ENCODE measurements around the gene DTX3. TPM values are rescaled to one million over a fixed set of nuclear protein-coding genes. Genes with fewer than 3 reads are reported as not detected.
A peak's percentile ranks its signal among the peaks of the same experiment; 100 is the strongest.

DTX3 gene
- total and polyA plus RNA-seq, 2 experiments from 2014 or later: 22.8 to 46.6 TPM

DNA sequence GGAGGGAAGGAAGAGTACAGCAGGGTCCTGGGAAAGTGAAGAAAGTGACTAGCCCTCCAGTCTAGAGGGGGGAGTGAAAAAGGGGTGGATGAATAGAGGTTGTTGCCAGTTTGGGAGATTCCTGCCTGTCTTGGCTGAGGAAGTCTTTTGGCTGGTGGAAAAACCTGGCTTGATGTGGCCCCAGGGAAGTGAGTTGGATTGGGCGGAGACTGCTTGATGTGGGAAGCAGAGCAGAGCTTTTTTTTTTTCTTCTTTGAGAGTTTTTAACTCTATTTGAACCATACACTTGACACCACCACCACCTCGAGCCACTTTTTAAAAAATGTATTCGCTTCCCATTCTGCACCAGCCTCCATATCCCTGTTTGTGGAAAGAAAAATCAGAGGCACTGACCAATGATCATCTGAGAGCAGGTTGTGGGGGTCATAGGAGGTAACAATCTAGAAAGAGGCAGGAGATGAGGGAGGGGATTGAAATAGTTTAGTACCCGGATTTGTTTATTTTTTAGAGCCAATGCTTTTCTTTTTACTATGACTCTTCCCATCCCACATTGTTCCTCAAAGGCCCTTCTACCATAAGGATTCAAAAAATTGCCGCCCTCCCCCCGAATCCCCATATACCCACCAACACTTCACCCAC is 690 bp upstream of the DTX3 start:
- peak overlapping the region; percentile 87 for H3K4me3 Mint-ChIP-seq

DNA sequence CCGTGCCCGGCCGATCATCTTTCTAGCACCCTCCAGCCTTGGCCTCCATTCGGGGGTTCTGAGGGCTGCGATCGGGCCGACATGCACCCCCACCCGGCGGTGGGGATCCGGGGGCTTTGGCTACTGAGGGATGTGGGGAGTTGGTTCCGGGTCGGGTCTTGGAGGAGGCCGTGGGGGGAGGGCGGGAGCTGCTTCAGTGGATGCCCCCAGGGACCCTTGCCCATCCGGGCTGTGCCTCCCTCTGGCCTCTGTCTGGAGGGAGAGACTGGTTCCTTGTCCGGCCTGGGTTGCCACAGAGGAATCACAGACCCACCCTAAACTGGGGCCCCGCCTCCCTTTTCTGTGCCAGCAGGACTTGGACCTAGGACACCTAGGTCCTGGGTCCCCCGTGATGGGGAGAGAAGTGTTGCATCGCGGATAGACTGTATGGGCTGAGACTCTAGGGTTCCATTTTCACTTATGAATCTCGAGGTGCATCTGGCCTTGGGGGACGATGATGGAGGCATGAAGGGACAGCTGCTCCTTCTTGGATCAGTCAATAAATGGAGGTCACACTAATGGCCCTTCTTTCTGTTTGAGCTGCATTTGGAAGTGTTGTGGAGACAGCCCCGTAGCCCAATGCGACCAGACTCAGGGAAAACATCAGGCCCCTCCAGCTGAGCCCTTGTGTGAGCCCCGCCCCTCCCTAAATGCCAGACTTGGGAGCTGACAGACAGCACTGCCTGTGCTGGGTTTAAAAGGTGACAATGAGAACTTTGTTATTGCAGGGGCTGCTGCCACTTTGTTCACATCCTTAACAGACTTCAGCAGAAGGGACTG is 577 bp downstream of the DTX3 start:
- DNase-seq (ENCODE audit: low spot score) (peak; percentile 41), ATAC-seq (peak; percentile 12)
- peak overlapping the region; percentile 87 for H3K4me3 Mint-ChIP-seq
- Histone ChIP-seq H3K4me3 (peak overlapping the region; percentile 93), H3K27me3 (ENCODE audit: insufficient read depth) (peaks cover 17% of the 10 kb centered on the region), H3K4me2 (peak overlapping the region; percentile 96), H3K4me1 (ENCODE audit: insufficient read depth) (peaks cover 31% of the 10 kb centered on the region), H3F3A (replicated peaks; ENCODE audit: low read depth) (peaks cover 9% of the 10 kb centered on the region; the same call in 1 of the 2 replicates), H3K36me3 (ENCODE audit: insufficient read depth) (peaks cover 12% of the 10 kb centered on the region), H2AFZ (peak overlapping the region; percentile 47), H3K79me2 (replicated peaks; ENCODE audit: insufficient read depth) (peaks cover 12% of the 10 kb centered on the region), H3K27ac (ENCODE audit: low read depth) (no peak overlapping the region), H3K9me2 (ENCODE audit: insufficient read depth) (no peaks in the 10 kb centered on the region), H4K20me1 (replicated peaks; ENCODE audit: insufficient read depth) (no peaks in the 10 kb centered on the region; the same call in 1 of the 2 replicates)
- H3K36me3 Mint-ChIP-seq (ENCODE audit: low read depth): peaks cover 38% of the 10 kb centered on the region
- H3K9me3 Mint-ChIP-seq: no peaks in the 10 kb centered on the region
- TF ChIP-seq POLR2AphosphoS5 (IDR thresholded peaks at IDR 0.05; ENCODE audit: low read depth) (peak; percentile 33; the same call in 1 of the 2 replicates), ZNF114 (CRISPR knock-in tag; IDR thresholded peaks at IDR 0.05) (no peak)
- H3K4me1 Mint-ChIP-seq: peaks cover 47% of the 10 kb centered on the region
- H3K27me3 Mint-ChIP-seq (ENCODE audit: insufficient read depth, low read depth, poor library complexity): peaks cover 28% of the 10 kb centered on the region
- peak overlapping the region; percentile 22; the same call in 1 of the 2 replicates for H3K27ac Mint-ChIP-seq

More for the DNA sequence above, 690 bp upstream of the DTX3 start:
- peaks cover 38% of the 10 kb centered on the region for H3K4me1 Mint-ChIP-seq
- DNase-seq (ENCODE audit: low spot score) (peak; percentile 75), ATAC-seq (peak; percentile 52)
- Histone ChIP-seq H2AFZ (peak overlapping the region; percentile 97), H4K20me1 (replicated peaks; ENCODE audit: insufficient read depth) (no peaks in the 10 kb centered on the region; the same call in none of the 2 replicates), H3K4me3 (peak overlapping the region; percentile 93), H3K9me2 (ENCODE audit: insufficient read depth) (no peaks in the 10 kb centered on the region), H3K4me2 (peak overlapping the region; percentile 96), H3K27me3 (ENCODE audit: insufficient read depth) (0 out of 2 replicates have a peak, but pooled peaks cover 6% of the 10 kb centered on the region), H3K36me3 (ENCODE audit: insufficient read depth) (peaks cover 16% of the 10 kb centered on the region), H3K27ac (ENCODE audit: low read depth) (peak overlapping the region; percentile 48; the same call in 1 of the 2 replicates), H3K4me1 (ENCODE audit: insufficient read depth) (peaks cover 24% of the 10 kb centered on the region), H3F3A (replicated peaks; ENCODE audit: low read depth) (peaks cover 5% of the 10 kb centered on the region; the same call in 1 of the 2 replicates), H3K79me2 (replicated peaks; ENCODE audit: insufficient read depth) (peaks cover 12% of the 10 kb centered on the region)
- no peak for TF ChIP-seq NANOG (IDR thresholded peaks at IDR 0.05; ENCODE audit: borderline replicate concordance)
- TF ChIP-seq POLR2AphosphoS5 (IDR thresholded peaks at IDR 0.05; ENCODE audit: low read depth): no peak
- H3K9me3 Mint-ChIP-seq: no peaks in the 10 kb centered on the region
- H3K27ac Mint-ChIP-seq: peak overlapping the region; percentile 88
- H3K27me3 Mint-ChIP-seq (ENCODE audit: insufficient read depth, low read depth, poor library complexity): peaks cover 23% of the 10 kb centered on the region
- peaks cover 38% of the 10 kb centered on the region for H3K36me3 Mint-ChIP-seq (ENCODE audit: low read depth)

DNA sequence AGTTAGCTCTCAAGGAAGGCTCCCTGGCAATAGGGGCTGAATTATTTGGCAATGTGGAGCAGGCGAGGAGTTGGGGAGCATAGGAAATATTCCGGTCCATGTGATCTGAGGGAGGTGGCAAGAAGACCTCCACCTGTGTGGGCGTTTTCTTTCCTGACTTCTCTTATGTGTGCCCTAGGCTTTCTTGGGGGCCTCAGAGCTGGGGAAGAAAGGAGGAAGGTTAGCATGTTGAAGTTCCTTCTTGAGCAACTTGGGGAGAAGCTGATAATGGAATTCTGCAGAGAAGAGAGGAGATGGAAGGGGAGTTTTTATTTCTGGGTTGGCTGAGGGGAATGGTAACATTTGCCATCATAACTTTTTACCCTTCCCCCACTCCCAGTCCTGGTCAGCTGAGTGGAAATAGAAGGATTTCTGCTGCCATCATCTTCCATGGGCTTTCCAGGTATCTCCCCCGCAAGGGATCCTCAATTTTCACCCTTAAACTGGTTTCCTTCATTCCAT is 1.2 kb downstream of the DTX3 start:
- peaks cover 33% of the 10 kb centered on the region for H3K36me3 Mint-ChIP-seq (ENCODE audit: low read depth)
- no peak overlapping the region for H3K27ac Mint-ChIP-seq
- peak overlapping the region; percentile 87 for H3K4me3 Mint-ChIP-seq
- TF ChIP-seq CREB1 (CRISPR knock-in tag; IDR thresholded peaks at IDR 0.05; ENCODE audit: low read depth): no peak
- TF ChIP-seq, protein P1, sequence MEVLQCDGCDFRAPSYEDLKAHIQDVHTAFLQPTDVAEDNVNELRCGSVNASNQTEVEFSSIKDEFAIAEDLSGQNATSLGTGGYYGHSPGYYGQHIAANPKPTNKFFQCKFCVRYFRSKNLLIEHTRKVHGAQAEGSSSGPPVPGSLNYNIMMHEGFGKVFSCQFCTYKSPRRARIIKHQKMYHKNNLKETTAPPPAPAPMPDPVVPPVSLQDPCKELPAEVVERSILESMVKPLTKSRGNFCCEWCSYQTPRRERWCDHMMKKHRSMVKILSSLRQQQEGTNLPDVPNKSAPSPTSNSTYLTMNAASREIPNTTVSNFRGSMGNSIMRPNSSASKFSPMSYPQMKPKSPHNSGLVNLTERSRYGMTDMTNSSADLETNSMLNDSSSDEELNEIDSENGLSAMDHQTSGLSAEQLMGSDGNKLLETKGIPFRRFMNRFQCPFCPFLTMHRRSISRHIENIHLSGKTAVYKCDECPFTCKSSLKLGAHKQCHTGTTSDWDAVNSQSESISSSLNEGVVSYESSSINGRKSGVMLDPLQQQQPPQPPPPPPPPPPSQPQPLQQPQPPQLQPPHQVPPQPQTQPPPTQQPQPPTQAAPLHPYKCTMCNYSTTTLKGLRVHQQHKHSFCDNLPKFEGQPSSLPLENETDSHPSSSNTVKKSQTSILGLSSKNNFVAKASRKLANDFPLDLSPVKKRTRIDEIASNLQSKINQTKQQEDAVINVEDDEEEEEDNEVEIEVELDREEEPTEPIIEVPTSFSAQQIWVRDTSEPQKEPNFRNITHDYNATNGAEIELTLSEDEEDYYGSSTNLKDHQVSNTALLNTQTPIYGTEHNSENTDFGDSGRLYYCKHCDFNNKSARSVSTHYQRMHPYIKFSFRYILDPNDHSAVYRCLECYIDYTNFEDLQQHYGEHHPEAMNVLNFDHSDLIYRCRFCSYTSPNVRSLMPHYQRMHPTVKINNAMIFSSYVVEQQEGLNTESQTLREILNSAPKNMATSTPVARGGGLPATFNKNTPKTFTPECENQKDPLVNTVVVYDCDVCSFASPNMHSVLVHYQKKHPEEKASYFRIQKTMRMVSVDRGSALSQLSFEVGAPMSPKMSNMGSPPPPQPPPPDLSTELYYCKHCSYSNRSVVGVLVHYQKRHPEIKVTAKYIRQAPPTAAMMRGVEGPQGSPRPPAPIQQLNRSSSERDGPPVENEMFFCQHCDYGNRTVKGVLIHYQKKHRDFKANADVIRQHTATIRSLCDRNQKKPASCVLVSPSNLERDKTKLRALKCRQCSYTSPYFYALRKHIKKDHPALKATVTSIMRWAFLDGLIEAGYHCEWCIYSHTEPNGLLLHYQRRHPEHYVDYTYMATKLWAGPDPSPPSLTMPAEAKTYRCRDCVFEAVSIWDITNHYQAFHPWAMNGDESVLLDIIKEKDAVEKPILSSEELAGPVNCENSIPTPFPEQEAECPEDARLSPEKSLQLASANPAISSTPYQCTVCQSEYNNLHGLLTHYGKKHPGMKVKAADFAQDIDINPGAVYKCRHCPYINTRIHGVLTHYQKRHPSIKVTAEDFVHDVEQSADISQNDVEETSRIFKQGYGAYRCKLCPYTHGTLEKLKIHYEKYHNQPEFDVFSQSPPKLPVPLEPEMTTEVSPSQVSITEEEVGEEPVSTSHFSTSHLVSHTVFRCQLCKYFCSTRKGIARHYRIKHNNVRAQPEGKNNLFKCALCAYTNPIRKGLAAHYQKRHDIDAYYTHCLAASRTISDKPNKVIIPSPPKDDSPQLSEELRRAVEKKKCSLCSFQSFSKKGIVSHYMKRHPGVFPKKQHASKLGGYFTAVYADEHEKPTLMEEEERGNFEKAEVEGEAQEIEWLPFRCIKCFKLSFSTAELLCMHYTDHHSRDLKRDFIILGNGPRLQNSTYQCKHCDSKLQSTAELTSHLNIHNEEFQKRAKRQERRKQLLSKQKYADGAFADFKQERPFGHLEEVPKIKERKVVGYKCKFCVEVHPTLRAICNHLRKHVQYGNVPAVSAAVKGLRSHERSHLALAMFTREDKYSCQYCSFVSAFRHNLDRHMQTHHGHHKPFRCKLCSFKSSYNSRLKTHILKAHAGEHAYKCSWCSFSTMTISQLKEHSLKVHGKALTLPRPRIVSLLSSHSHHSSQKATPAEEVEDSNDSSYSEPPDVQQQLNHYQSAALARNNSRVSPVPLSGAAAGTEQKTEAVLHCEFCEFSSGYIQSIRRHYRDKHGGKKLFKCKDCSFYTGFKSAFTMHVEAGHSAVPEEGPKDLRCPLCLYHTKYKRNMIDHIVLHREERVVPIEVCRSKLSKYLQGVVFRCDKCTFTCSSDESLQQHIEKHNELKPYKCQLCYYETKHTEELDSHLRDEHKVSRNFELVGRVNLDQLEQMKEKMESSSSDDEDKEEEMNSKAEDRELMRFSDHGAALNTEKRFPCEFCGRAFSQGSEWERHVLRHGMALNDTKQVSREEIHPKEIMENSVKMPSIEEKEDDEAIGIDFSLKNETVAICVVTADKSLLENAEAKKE (CRISPR knock-in tag; IDR thresholded peaks at IDR 0.05): no peak
- no peak for TF ChIP-seq NANOG (IDR thresholded peaks at IDR 0.05; ENCODE audit: borderline replicate concordance)
- TF ChIP-seq STAT1 (IDR thresholded peaks at IDR 0.05; ENCODE audit: unreplicated experiment): no peak
- TF ChIP-seq ZNF114 (CRISPR knock-in tag; IDR thresholded peaks at IDR 0.05): no peak

More for the DNA sequence above, 1.2 kb downstream of the DTX3 start:
- H3K27ac ChIP-seq (ENCODE audit: low read depth): no peak overlapping the region
- no peaks in the 10 kb centered on the region; the same call in 1 of the 2 replicates for H4K20me1 ChIP-seq (replicated peaks; ENCODE audit: insufficient read depth)
- Mint-ChIP-seq H3K27me3 (ENCODE audit: insufficient read depth, low read depth, poor library complexity) (peaks cover 34% of the 10 kb centered on the region), H3K4me1 (peaks cover 50% of the 10 kb centered on the region), H3K9me3 (no peaks in the 10 kb centered on the region)
- H3K36me3 ChIP-seq (ENCODE audit: insufficient read depth): peaks cover 11% of the 10 kb centered on the region
- H3K9me2 ChIP-seq (ENCODE audit: insufficient read depth): no peaks in the 10 kb centered on the region
- H3K4me2 ChIP-seq: peak overlapping the region; percentile 96
- peaks cover 36% of the 10 kb centered on the region for H3K4me1 ChIP-seq (ENCODE audit: insufficient read depth)
- H3K4me3 ChIP-seq: peak overlapping the region; percentile 93
- peaks cover 9% of the 10 kb centered on the region; the same call in 1 of the 2 replicates for H3F3A ChIP-seq (replicated peaks; ENCODE audit: low read depth)
- H3K27me3 ChIP-seq (ENCODE audit: insufficient read depth): peaks cover 23% of the 10 kb centered on the region
- no peak overlapping the region for H2AFZ ChIP-seq
- no peak for DNase-seq (ENCODE audit: low spot score)
- ATAC-seq: no peak
- peaks cover 12% of the 10 kb centered on the region for H3K79me2 ChIP-seq (replicated peaks; ENCODE audit: insufficient read depth)

Measured in GM23338 (cell line).